NCI-H128 (cell line): Measurements from ENCODE around the gene PCBP1.
"Not testable (repeated sequence)": the region's sequence is repeated elsewhere in the genome, so short reads cannot be mapped to it uniquely, and the experiment has no call there.

Source experiments
- DNase-seq: peaks from one replicate; lab custom pipeline; 2025; ENCODE audit not compliant: unreplicated experiment; lab: John Stamatoyannopoulos, UW

The PCBP1 gene

GRCh38 chr2:70086838-70087701, at the start of gene PCBP1:
PCBP1 (plus strand) TSS chr2:70087477; CDS start chr2:70087744, 267 bp downstream.
- peak; percentile 64 for DNase-seq

DNA sequence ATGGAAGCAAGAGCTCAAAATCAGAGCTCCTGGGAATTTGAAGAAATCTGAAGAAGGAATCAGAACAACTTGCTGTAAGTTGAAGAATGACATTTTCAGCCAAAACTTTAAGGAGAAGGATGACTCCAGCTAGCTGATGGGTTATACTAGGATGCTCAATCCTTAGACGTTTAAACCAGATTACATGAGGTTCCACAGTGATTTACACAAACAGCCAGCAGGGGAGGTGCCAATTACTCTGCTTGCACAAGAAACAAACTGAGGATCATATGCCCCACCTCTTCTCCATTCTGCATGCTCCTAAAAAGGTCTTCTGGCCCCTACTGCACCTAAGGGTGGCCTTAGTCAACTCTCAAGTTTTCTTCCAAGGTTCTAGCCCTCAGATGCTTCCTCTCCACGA, 47.9 kb upstream of the PCBP1 start:
- DNase-seq: no peak

DNA sequence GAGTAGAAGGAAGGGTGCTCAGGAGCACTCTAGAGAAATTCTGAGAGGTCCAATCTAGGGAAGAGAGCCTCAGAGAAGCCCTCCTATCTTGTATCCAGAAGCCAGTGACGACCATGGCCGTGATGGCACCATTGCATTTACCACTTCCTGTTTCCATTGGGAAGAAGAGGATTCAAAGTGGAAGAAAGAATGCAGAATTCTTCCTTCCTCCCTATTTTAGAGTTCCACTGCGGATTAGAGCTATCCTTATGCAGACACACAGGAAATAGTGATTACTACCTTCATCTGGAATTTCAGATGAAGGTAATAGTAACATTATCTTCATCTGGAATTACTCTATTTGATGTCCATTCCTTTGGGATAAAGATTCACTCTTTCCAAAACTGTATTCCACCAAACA, 45.6 kb upstream of the PCBP1 start:
- DNase-seq: no peak

- DNase-seq: no peak
Observed at GRCh38 chr2:70042246-70042645, 45.0 kb upstream of the PCBP1 start.

DNA sequence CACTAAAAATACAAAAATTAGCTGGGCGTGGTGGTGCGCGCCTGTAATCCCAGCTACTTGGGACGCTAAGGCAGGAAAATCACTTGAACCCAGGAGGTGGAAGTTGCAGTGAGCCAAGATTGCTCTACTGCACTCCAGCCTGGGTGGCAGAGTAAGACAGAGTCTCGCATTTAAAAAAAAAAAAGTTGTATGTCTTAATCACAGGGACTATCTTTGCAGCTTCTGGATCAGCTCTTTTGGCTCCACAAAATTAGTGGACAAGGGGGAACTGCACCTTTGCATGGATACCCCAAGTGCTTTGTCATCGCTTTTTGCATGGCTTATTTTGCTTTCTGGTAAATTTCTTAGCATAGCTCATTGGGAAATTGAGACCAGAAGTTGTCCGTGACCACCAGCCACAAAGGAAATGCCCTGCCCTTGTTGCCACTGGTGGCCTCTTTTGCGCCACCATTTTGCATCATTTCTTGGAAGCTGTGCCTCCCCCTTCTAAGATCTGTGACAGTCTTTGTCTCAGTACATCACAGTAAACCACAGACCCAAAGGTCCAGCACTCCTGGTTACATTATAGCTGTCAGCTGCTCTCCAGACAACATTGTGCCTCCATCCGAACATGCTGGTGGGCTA, 43.9 kb upstream of the PCBP1 start:
- DNase-seq: no peak

GRCh38 chr2:70044290-70045040, 42.8 kb upstream of the PCBP1 start:
- DNase-seq: no peak

DNA sequence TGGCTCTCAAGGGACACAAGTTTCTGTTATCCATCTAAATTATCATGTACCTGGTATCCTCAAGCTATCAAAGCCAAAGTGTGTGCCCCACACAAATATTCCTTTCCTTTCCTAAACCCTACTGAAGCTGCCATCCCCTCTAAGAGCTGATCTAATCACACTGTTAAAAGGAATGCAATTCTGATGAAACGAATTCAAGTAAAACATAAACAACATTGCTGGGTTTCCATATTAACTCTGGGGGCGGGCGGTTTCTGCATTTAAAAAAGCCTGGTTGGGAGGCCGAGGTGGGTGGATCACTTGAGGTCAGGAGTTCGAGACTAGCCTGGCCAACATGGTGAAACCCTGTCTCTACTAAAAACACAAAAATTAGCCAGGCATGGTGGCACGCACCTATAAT, 41.9 kb upstream of the PCBP1 start:
- DNase-seq: no peak

GRCh38 chr2:70045932-70046331, 41.3 kb upstream of the PCBP1 start:
- no peak for DNase-seq

GRCh38 chr2:70046534-70046933, 40.7 kb upstream of the PCBP1 start:
- DNase-seq: no peak

DNA sequence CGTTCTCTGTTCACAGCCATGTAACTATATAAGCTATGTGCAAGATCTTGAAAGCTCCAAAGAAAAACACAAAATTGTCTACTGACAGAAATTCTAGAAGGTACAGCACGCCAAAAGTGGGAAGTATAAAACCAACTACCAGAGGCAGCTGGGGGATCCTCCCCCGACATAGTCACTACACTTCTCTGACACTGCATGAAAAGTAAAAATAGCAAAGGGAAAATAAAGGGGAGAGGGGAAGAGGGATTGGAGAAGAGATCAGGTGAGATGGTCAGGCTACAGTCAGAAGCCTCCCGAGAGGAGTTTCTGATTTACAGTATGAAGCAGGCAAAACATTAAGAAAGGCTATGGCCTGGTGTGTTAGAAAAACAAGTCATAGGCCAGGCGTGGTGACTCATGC, 39.8 kb upstream of the PCBP1 start:
- DNase-seq: no peak

GRCh38 chr2:70049255-70049654, 38.0 kb upstream of the PCBP1 start:
- no peak for DNase-seq

GRCh38 chr2:70050631-70051425, 36.4 kb upstream of the PCBP1 start:
- DNase-seq: no peak

- not testable (repeated sequence) for DNase-seq
Observed at GRCh38 chr2:70055259-70055658, 32.0 kb upstream of the PCBP1 start.

- DNase-seq: no peak
Observed at GRCh38 chr2:70061317-70061716, 26.0 kb upstream of the PCBP1 start.

- DNase-seq: no peak
Observed at GRCh38 chr2:70062270-70062669, 25.0 kb upstream of the PCBP1 start.

GRCh38 chr2:70068119-70068518, 19.2 kb upstream of the PCBP1 start:
- no peak for DNase-seq

- peak; percentile 10 for DNase-seq
Observed at GRCh38 chr2:70069049-70069448, 18.2 kb upstream of the PCBP1 start.

DNA sequence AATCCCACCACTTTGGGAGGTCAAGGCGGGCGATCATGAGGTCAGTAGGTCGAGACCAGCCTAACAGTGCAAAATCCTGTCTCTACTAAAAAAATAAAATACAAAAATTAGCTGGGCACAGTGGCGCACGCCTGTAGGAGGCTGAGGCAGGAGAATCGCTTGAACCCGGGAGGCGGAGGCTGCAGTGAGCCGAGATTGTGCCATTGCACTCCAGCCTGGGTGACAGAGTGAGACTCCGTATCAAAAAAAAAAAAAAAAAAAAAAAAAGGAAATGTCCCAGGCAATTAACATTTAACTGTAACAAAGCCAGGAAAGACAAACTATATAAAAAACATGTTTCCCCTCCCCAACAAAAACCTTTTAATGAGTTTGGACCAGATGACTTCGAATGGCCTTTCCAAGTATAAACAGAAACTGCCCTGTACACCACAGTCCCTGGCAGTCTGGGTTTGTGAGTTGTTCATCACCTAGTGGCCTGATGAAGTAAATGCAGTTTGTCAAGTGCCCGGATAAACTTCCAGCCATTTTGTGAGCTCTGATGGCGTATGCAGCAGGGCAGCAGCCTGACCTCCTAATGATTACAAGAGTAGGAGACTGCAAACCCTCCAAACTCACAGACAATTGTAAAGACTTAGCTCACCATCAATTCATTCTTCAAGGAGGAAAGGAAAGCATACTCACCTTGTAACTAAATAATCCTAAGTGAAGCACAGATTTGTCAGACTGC, 16.6 kb upstream of the PCBP1 start:
- peak; percentile 38 for DNase-seq

DNA sequence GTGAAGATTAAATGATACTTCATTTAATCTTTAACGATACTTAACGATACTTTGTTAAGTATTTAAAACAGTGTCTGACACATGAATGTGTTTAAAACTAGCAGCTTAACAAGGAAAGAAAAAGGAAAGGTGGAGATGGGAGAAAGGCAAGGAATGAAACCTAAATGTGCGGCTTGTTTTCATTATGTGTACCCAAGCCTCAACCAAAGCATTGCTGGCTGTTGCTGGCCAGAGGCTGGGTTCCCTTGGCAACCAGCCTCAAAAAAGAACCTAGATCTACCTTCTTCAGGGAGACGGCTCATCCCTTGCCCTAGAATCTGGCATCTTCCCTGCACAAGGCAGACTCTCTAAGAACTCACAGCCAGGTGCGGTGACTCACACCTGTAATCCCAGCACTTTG, 13.8 kb upstream of the PCBP1 start:
- no peak for DNase-seq

- no peak for DNase-seq
Observed at GRCh38 chr2:70078384-70078783, 8.9 kb upstream of the PCBP1 start.
